Measurements from ENCODE around the gene DNAAF1.

Gene DNAAF1

GRCh38 chr16:84195201-84196093, 50.3 kb downstream of the DNAAF1 start:
- H4K20me1 ChIP-seq (ENCODE audit: insufficient read depth, low read length) = peaks cover 8% of the 10 kb centered on the region; the same call in 1 of the 2 replicates
- H3K36me3 ChIP-seq (ENCODE audit: insufficient read depth, low read length) = no peaks in the 10 kb centered on the region
- H3K4me1 ChIP-seq (ENCODE audit: insufficient read depth, low read length) = peaks cover 26% of the 10 kb centered on the region
- H3K4me3 ChIP-seq (ENCODE audit: low read depth in 1 of 2, low read length in 2 of 2) = no peak overlapping the region
- no peak for TF ChIP-seq CTCF (IDR thresholded peaks at IDR 0.05; ENCODE audit: borderline replicate concordance, extremely low read depth, low read length, poor library complexity, severe bottlenecking)
- no peak for TF ChIP-seq EZH2 (IDR thresholded peaks at IDR 0.05; ENCODE audit: borderline replicate concordance, low read depth, low read length, severe bottlenecking)
- H3K4me2 ChIP-seq (ENCODE audit: insufficient read depth, low read length) = peak overlapping the region; percentile 36; the same call in 1 of the 2 replicates
- H3K27ac ChIP-seq (ENCODE audit: low read length) = no peak overlapping the region
- ATAC-seq (ENCODE audit: insufficient read depth, low read depth) (no peak), DNase-seq (no peak)
- no peaks in the 10 kb centered on the region for H3K79me2 ChIP-seq (ENCODE audit: insufficient read depth, low read length)
- H3K27me3 ChIP-seq (ENCODE audit: insufficient read depth, low read length, poor library complexity) = no peaks in the 10 kb centered on the region
- H2AFZ ChIP-seq (ENCODE audit: low read depth, low read length) = no peak overlapping the region
- H3K9me3 ChIP-seq (ENCODE audit: insufficient read depth, low read length, severe bottlenecking) = no peaks in the 10 kb centered on the region
- no peak overlapping the region for H3K9ac ChIP-seq (ENCODE audit: low read depth, low read length)

DNA sequence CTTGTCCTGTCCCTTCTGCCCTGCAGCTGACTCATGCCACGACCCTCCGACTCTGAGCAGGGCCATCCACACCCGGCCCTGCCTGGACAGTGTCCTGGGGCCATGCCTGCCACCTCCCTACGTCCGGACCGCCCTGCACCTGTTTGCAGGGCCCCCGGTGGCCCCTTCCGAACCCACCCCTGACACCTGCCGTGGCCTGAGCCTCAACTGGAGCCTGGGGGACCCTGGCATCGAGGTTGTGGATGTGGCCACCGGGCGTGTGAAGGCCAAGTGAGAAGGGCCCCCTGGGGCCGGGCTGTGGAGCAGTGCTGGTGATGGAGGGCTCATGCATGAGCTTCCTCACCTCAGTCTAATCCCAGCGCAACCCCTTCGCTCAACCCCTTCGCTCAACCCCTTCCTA, 51.0 kb downstream of the DNAAF1 start:
- no peak overlapping the region for H2AFZ ChIP-seq (ENCODE audit: low read depth, low read length)
- no peaks in the 10 kb centered on the region for H3K9me3 ChIP-seq (ENCODE audit: insufficient read depth, low read length, severe bottlenecking)
- no peak overlapping the region for H3K27ac ChIP-seq (ENCODE audit: low read length)
- H3K9ac ChIP-seq (ENCODE audit: low read depth, low read length) = no peak overlapping the region
- H3K4me1 ChIP-seq (ENCODE audit: insufficient read depth, low read length) = peaks cover 26% of the 10 kb centered on the region
- no peak overlapping the region for H3K4me2 ChIP-seq (ENCODE audit: insufficient read depth, low read length)
- TF ChIP-seq EZH2 (IDR thresholded peaks at IDR 0.05; ENCODE audit: borderline replicate concordance, low read depth, low read length, severe bottlenecking) = no peak
- no peak for TF ChIP-seq CTCF (IDR thresholded peaks at IDR 0.05; ENCODE audit: borderline replicate concordance, extremely low read depth, low read length, poor library complexity, severe bottlenecking)
- DNase-seq (no peak), ATAC-seq (ENCODE audit: insufficient read depth, low read depth) (no peak)
- no peaks in the 10 kb centered on the region for H3K79me2 ChIP-seq (ENCODE audit: insufficient read depth, low read length)
- peaks cover 8% of the 10 kb centered on the region; the same call in 1 of the 2 replicates for H4K20me1 ChIP-seq (ENCODE audit: insufficient read depth, low read length)
- H3K36me3 ChIP-seq (ENCODE audit: insufficient read depth, low read length) = no peaks in the 10 kb centered on the region
- H3K4me3 ChIP-seq (ENCODE audit: low read depth in 1 of 2, low read length in 2 of 2) = no peak overlapping the region
- no peaks in the 10 kb centered on the region for H3K27me3 ChIP-seq (ENCODE audit: insufficient read depth, low read length, poor library complexity)

GRCh38 chr16:84196727-84197394, 51.8 kb downstream of the DNAAF1 start:
- DNase-seq (no peak), ATAC-seq (ENCODE audit: insufficient read depth, low read depth) (no peak)
- H3K4me1 ChIP-seq (ENCODE audit: insufficient read depth, low read length) = peaks cover 26% of the 10 kb centered on the region
- no peak for TF ChIP-seq EZH2 (IDR thresholded peaks at IDR 0.05; ENCODE audit: borderline replicate concordance, low read depth, low read length, severe bottlenecking)
- TF ChIP-seq CTCF (IDR thresholded peaks at IDR 0.05; ENCODE audit: borderline replicate concordance, extremely low read depth, low read length, poor library complexity, severe bottlenecking) = no peak
- H3K27me3 ChIP-seq (ENCODE audit: insufficient read depth, low read length, poor library complexity) = no peaks in the 10 kb centered on the region
- H3K9ac ChIP-seq (ENCODE audit: low read depth, low read length) = no peak overlapping the region
- no peaks in the 10 kb centered on the region for H3K79me2 ChIP-seq (ENCODE audit: insufficient read depth, low read length)
- H3K27ac ChIP-seq (ENCODE audit: low read length) = no peak overlapping the region
- peaks cover 8% of the 10 kb centered on the region; the same call in 1 of the 2 replicates for H4K20me1 ChIP-seq (ENCODE audit: insufficient read depth, low read length)
- no peak overlapping the region for H3K4me2 ChIP-seq (ENCODE audit: insufficient read depth, low read length)
- H3K9me3 ChIP-seq (ENCODE audit: insufficient read depth, low read length, severe bottlenecking) = no peaks in the 10 kb centered on the region
- no peaks in the 10 kb centered on the region for H3K36me3 ChIP-seq (ENCODE audit: insufficient read depth, low read length)
- no peak overlapping the region for H2AFZ ChIP-seq (ENCODE audit: low read depth, low read length)
- H3K4me3 ChIP-seq (ENCODE audit: low read depth in 1 of 2, low read length in 2 of 2) = no peak overlapping the region
